IMR-90 (cell line): ENCODE results near the gene HOXD10. TPM values are rescaled to one million over a fixed set of nuclear protein-coding genes. Genes with fewer than 3 reads are reported as not detected.

Experiments used
- ATAC-seq: fragments of 200-7000 bp; cut with Tn5 transposase; 2 replicates; pipeline ENCODE4 v1.9.1; 2020; ENCODE audit warnings: low read depth, mild to moderate bottlenecking, moderate library complexity
- BruUV-seq: library from RNA; stranded (reverse); fragments of 400-500 nt; replicated peaks from 2 replicates; lab custom pipeline; 2021; lab: Mats Ljungman, UMichigan
- CTCF ChIA-PET: fragments of 300-600 bp; formaldehyde crosslinking; extraction: SDS; loops from one replicate; lab custom pipeline; 2021; ENCODE audit warnings: antibody characterized with exemption; lab: Yijun Ruan, JAX
- POLR2A ChIA-PET: fragments of 300-600 bp; sonication (Branson Sonifier 250); formaldehyde crosslinking; loops from one replicate; lab custom pipeline; 2022; ENCODE audit warnings: antibody characterized with exemption; ENCODE audit not compliant: unreplicated experiment; lab: Charles Lee
- DNase-seq: peaks from one replicate; pipeline ENCODE4 v3.0.0; 2013
- H2AFZ ChIP-seq: replicated peaks from 2 replicates; pipeline ENCODE3; 2013; ENCODE audit warnings: low read length, mild to moderate bottlenecking; ENCODE audit not compliant: poor library complexity
- H2AK5ac ChIP-seq: 2 replicates; pipeline ENCODE4 v1.6.1; 2013; ENCODE audit warnings: low read depth, low read length, inconsistent platforms
- H2AK9ac ChIP-seq: replicated peaks from 2 replicates; pipeline ENCODE3; 2013; ENCODE audit warnings: mild to moderate bottlenecking, low read depth, low read length, moderate library complexity; ENCODE audit not compliant: poor library complexity
- H2BK120ac ChIP-seq: 2 replicates; pipeline ENCODE4 v1.6.1; 2013; ENCODE audit warnings: low read depth, low read length, inconsistent platforms
- H2BK15ac ChIP-seq: 3 replicates; pipeline ENCODE4 v1.6.1; 2013; ENCODE audit warnings: low read depth, low read length, inconsistent platforms
- H2BK20ac ChIP-seq: 2 replicates; pipeline ENCODE4 v1.6.1; 2013; ENCODE audit warnings: low read depth, mild to moderate bottlenecking, inconsistent platforms, low read length, moderate library complexity
- H2BK5ac ChIP-seq: 2 replicates; pipeline ENCODE4 v1.6.1; 2013; ENCODE audit warnings: mild to moderate bottlenecking, low read depth, low read length, inconsistent platforms; ENCODE audit not compliant: poor library complexity, severe bottlenecking
- H3K14ac ChIP-seq: replicated peaks from 2 replicates; pipeline ENCODE4 v1.6.1; 2013; ENCODE audit warnings: low read depth, low read length, inconsistent platforms
- H3K18ac ChIP-seq: 2 replicates; pipeline ENCODE4 v1.6.1; 2013; ENCODE audit warnings: low read depth, low read length, control low read depth
- H3K23ac ChIP-seq: 2 replicates; pipeline ENCODE4 v1.6.1; 2013; ENCODE audit warnings: low read depth, low read length, inconsistent platforms
- H3K27ac ChIP-seq: 2 replicates; pipeline ENCODE4 v1.5.1; 2013; ENCODE audit warnings: mild to moderate bottlenecking, control low read depth, low read length; ENCODE audit not compliant: insufficient read depth
- H3K27me3 ChIP-seq: 2 replicates; pipeline ENCODE4 v1.6.1; 2013; ENCODE audit warnings: low read length; ENCODE audit not compliant: control insufficient read depth, insufficient read depth
- H3K36me3 ChIP-seq: 2 replicates; pipeline ENCODE4 v1.6.1; 2013; ENCODE audit warnings: low read length, mixed read lengths; ENCODE audit not compliant: control insufficient read depth, insufficient read depth
- H3K4ac ChIP-seq: 2 replicates; pipeline ENCODE4 v1.6.1; 2013; ENCODE audit warnings: low read depth, low read length, inconsistent platforms
- H3K4me1 ChIP-seq: 2 replicates; pipeline ENCODE4 v1.6.1; 2013; ENCODE audit warnings: low read length, mixed read lengths; ENCODE audit not compliant: control insufficient read depth, insufficient read depth
- H3K4me2 ChIP-seq: 2 replicates; pipeline ENCODE4 v1.6.1; 2013; ENCODE audit warnings: low read depth, mild to moderate bottlenecking, control low read depth, low read length, moderate library complexity
- H3K4me3 ChIP-seq: 2 replicates; pipeline ENCODE4 v1.5.1; 2013; ENCODE audit warnings: low read depth, mild to moderate bottlenecking, control low read depth, low read length, moderate library complexity; ENCODE audit not compliant: insufficient read depth
- H3K56ac ChIP-seq: 2 replicates; pipeline ENCODE4 v1.6.1; 2013; ENCODE audit warnings: low read length, inconsistent platforms; ENCODE audit not compliant: insufficient read depth; ENCODE audit errors: extremely low read depth
- H3K79me1 ChIP-seq, 2 experiments: 2 replicates each; pipeline ENCODE4 v1.6.1; 2013; ENCODE audit warnings: low read length in 2 of 2, inconsistent platforms in 1 of 2, low read depth in 1 of 2
- H3K9ac ChIP-seq: 2 replicates; pipeline ENCODE4 v1.6.1; 2013; ENCODE audit warnings: low read depth, low read length, control low read depth
- H3K9me1 ChIP-seq: 2 replicates; pipeline ENCODE4 v1.6.1; 2013; ENCODE audit warnings: low read length, inconsistent platforms; ENCODE audit not compliant: insufficient read depth
- H3K9me3 ChIP-seq: 2 replicates; pipeline ENCODE4 v1.6.1; 2013; ENCODE audit warnings: low read length; ENCODE audit not compliant: control insufficient read depth, insufficient read depth
- H4K20me1 ChIP-seq: 2 replicates; pipeline ENCODE4 v1.6.1; 2013; ENCODE audit warnings: low read length, inconsistent platforms; ENCODE audit not compliant: insufficient read depth
- H4K5ac ChIP-seq: 2 replicates; pipeline ENCODE4 v1.6.1; 2013; ENCODE audit warnings: mild to moderate bottlenecking, low read depth, low read length, control low read depth
- H4K8ac ChIP-seq, 2 experiments: 2 replicates each; pipeline ENCODE4 v1.6.1; 2013; ENCODE audit warnings: low read depth in 2 of 2, low read length in 2 of 2, control low read depth in 1 of 2, inconsistent platforms in 1 of 2
- H4K91ac ChIP-seq: 2 replicates; pipeline ENCODE4 v1.6.1; 2013; ENCODE audit warnings: low read depth, low read length, inconsistent platforms; ENCODE audit not compliant: insufficient read depth
- BHLHE40 ChIP-seq: fragments of 150-350 bp; IDR thresholded peaks from 2 replicates; pipeline ENCODE4 v1.6.1; 2016; ENCODE audit warnings: mild to moderate bottlenecking, low read depth, low read length
- CEBPB ChIP-seq: IDR thresholded peaks from 2 replicates; pipeline ENCODE4 v1.6.1; 2012; ENCODE audit warnings: low read depth, low read length, improper control_type of control experiment
- CHD1 ChIP-seq: IDR thresholded peaks from 2 replicates; pipeline ENCODE4 v1.6.1; 2012; ENCODE audit warnings: low read depth, low read length, improper control_type of control experiment
- FOS ChIP-seq: fragments of 150-350 bp; IDR thresholded peaks from 2 replicates; pipeline ENCODE4 v1.6.1; 2016; ENCODE audit warnings: low read depth, low read length
- MAZ ChIP-seq: IDR thresholded peaks from 2 replicates; pipeline ENCODE4 v1.6.1; 2012; ENCODE audit warnings: low read depth, mild to moderate bottlenecking, low read length, improper control_type of control experiment, moderate library complexity, borderline replicate concordance
- MXI1 ChIP-seq: IDR thresholded peaks from 2 replicates; pipeline ENCODE4 v1.6.1; 2012; ENCODE audit warnings: low read depth, mild to moderate bottlenecking, low read length, moderate library complexity, borderline replicate concordance
- POLR2A ChIP-seq: IDR thresholded peaks from 2 replicates; pipeline ENCODE4 v1.6.1; 2012; ENCODE audit warnings: mild to moderate bottlenecking, low read depth, low read length
- RAD21 ChIP-seq: IDR thresholded peaks from 2 replicates; pipeline ENCODE4 v1.6.1; 2012; ENCODE audit warnings: low read length, improper control_type of control experiment
- RCOR1 ChIP-seq: IDR thresholded peaks from 2 replicates; pipeline ENCODE4 v1.6.1; 2012; ENCODE audit warnings: mild to moderate bottlenecking, low read length, improper control_type of control experiment; ENCODE audit not compliant: insufficient replicate concordance
- SMC3 ChIP-seq: fragments of 150-350 bp; IDR thresholded peaks from 2 replicates; pipeline ENCODE4 v1.6.1; 2016; ENCODE audit warnings: low read depth, mild to moderate bottlenecking, antibody characterized with exemption, low read length, moderate library complexity
- USF2 ChIP-seq: fragments of 150-350 bp; IDR thresholded peaks from 2 replicates; pipeline ENCODE4 v1.6.1; 2017; ENCODE audit warnings: mild to moderate bottlenecking, antibody characterized with exemption, low read length, low read depth
- WGBS, 2 experiments: methylation state at CpG; one replicate each; pipeline versions ENCODE4 v1.1.5 to v1.1.7; 2013; ENCODE audit warnings: missing lambda C conversion rate in 2 of 2; ENCODE audit not compliant: insufficient read length in 1 of 2; ENCODE audit errors: extremely low coverage in 2 of 2; 5-methylcytosine and 5-hydroxymethylcytosine counted together
- dilution Hi-C: fragments of 300-500 bp; cut with HindIII; formaldehyde crosslinking; loops from one replicate; pipeline ENCODE4 v1.14.3; 2018; ENCODE audit warnings: low sequenced_read_pairs; ENCODE audit not compliant: unreplicated experiment
- in situ Hi-C: fragments of 300-500 bp; cut with MboI; formaldehyde crosslinking; loops from 3 replicates; pipeline ENCODE4 v1.14.3; 2019; ENCODE audit warnings: low sequenced_read_pairs, inconsistent platforms, mixed read lengths
- intact Hi-C: fragments of 100-400 bp; cut with micrococcal nuclease; formaldehyde crosslinking; loops from 2 replicates; pipeline ENCODE4 v1.10.0; 2022
- polyA plus RNA-seq, 3 experiments: library from polyadenylated mRNA; depleted of rRNA; stranded (reverse); fragments of >200 nt; gene quantifications; 2 replicates each; pipeline ENCODE4 v1.2.3, GENCODE V29; 2012; ENCODE audit warnings: low replicate concordance in 1 of 3
- total RNA-seq: library from RNA; depleted of rRNA; stranded (reverse); fragments of >200 nt; gene quantifications from 2 replicates; pipeline ENCODE4 v1.2.3, GENCODE V29; 2012

HOXD10 gene
- total and polyA plus RNA-seq, 2 of the 4 experiments (the other 2 are of a cell fraction) = not detected

DNA sequence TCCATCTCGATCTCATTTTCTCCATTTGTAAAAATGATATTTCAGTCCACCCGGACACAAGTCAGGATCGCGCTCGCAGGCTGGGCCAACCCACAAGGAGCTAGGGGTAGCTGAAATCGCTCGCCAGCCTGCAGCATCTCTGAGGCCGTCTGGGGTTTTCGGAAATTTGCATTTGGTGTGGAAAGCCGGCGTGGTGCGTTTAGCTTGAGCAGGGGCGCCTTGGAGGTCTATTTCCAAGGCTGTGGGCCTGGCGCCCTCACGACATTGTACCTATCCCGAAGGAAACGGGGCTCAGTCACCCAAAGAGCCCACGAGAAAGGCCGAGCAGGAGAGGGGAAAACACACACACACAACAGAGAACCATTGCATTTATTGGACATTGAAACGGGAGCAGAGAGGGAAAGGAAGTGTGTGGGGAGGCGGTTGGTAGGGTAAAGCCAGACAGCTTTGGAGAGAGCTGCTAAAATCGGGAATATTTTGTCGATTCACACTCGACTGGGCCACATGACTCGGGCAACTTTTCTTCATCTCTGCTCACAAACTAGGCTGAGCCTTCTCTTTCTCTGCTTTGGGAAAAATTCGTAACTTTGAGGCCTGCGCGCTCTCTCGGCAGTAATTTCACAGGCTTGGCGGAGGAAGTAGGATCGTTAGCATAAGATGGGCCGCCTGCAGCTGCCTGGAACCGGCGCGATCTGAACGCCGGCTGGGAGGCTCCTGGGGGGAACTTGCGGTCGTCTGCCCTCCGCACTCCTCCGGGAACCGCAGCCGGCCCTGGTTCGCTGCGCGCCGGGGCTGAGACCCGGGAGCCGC, 11.8 kb downstream of the HOXD10 start:
- no peak overlapping the region for H4K91ac ChIP-seq
- no peak overlapping the region for H2BK15ac ChIP-seq
- no peak overlapping the region for H4K5ac ChIP-seq
- H2BK5ac ChIP-seq = no peak overlapping the region
- dilution Hi-C loops (no loop called here), in situ Hi-C loops (loop anchor here (5.0 to 10.0 kb wide), 4 partner anchors 326 to 1026 kb away; no protein-coding TSS in a partner anchor), intact Hi-C loops (no loop called here)
- no peaks in the 10 kb centered on the region; the same call in 1 of the 2 replicates for H4K20me1 ChIP-seq
- H3K9me3 ChIP-seq = no peaks in the 10 kb centered on the region; the same call in 1 of the 2 replicates
- BruUV-seq = no TSS peak
- H3K79me1 ChIP-seq = no peaks in the 10 kb centered on the region
- H3K9ac ChIP-seq = no peak overlapping the region
- ChIA-PET POLR2A (no interaction called here), CTCF (interaction anchor here (0.6 to 3.7 kb wide), 9 partner anchors 323 to 1033 kb away, joined by 3 to 22 read pairs (median 5); no protein-coding TSS in a partner anchor)
- no peaks in the 10 kb centered on the region for H3K36me3 ChIP-seq
- no peak for ATAC-seq
- H2AK5ac ChIP-seq = no peak overlapping the region
- H2BK120ac ChIP-seq = no peak overlapping the region
- no peak for TF ChIP-seq POLR2A
- TF ChIP-seq FOS = no peak
- no peak for TF ChIP-seq MAZ
- TF ChIP-seq MXI1 = no peak
- no peak for TF ChIP-seq RCOR1
- TF ChIP-seq CEBPB = no peak
- no peak for TF ChIP-seq SMC3
- TF ChIP-seq CHD1 = no peak
- TF ChIP-seq USF2 = no peak
- TF ChIP-seq BHLHE40 = no peak
- TF ChIP-seq RAD21 = no peak
- H3K14ac ChIP-seq = no peak overlapping the region
- H4K8ac ChIP-seq = no peak overlapping the region
- no peak overlapping the region; the same call in 1 of the 2 replicates for H3K23ac ChIP-seq
- H3K18ac ChIP-seq = no peak overlapping the region
- no peak overlapping the region for H3K56ac ChIP-seq
- no peak overlapping the region for H2BK20ac ChIP-seq
- H3K27me3 ChIP-seq = peaks cover 87% of the 10 kb centered on the region
- H3K27ac ChIP-seq = no peak overlapping the region
- no peak overlapping the region for H3K4me2 ChIP-seq
- H3K4me3 ChIP-seq = no peak overlapping the region
- H2AK9ac ChIP-seq = no peak overlapping the region
- H3K4ac ChIP-seq = no peak overlapping the region
- WGBS, 2 experiments = 0% methylated on average over 1 of the region's 49 CpGs; no CpG with 5 or more reads in 1 of the 2 experiments
- peak overlapping the region; percentile 34 for H2AFZ ChIP-seq
- DNase-seq = no peak
- H3K4me1 ChIP-seq = no peaks in the 10 kb centered on the region
- no peaks in the 10 kb centered on the region for H3K9me1 ChIP-seq
